SKM-1 treated with dmso at 0.1 percent for 144 hours (cell line): ENCODE measurements around the gene CACNA1F.

Experiments
- DNase-seq: peaks from one replicate; lab custom pipeline; 2025; ENCODE audit not compliant: unreplicated experiment; lab: John Stamatoyannopoulos, UW

Gene CACNA1F

DNA sequence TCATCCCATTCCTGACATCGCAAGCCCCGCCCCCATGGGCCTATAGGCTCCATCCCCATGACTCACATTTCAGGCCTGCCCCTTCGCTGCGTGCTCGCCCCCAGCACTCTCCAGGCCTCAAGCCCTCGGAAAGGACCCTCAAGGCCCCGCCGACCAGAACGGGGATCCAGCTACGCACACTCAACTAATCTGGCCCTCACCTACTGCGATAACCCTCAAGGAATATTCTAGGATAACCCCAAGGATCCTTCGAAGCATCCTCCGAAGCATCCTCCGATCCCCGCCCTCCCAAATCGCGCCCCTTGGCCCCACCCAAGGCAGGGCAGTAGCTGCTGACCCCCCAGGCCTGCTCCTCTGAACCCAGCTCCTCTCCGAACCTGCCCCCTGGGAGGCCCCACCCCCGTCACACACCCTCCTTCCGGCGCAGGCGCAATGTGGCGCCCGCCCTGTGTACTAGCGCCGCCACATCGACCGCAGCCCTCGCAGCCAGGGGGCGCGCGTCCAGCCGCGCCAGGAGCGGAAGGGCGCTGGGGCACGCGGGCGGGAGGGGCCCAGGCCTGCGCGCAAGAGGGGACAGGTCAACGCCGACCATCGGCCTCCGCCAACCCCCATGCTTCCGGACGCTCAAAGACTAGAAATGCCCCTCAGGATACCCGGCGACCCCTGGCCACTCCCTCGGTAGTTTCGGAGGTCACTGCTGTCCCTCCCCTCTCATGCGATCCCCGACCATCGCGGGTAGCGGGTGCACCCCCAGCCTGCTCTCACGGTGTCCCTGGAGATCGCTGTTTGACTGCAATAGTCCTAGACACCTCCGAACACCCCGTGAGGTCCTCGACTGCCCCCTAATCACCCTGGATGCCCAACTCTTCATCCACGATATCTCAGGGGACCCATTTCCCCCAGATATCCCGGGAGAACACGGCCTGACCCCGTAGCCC is 77.0 kb downstream of the CACNA1F start:
- peak; percentile 26 for DNase-seq

- no peak for DNase-seq
Measured at GRCh38 chrX:49155243-49155899, 77.8 kb downstream of the CACNA1F start.
